ENCODE measurements around the gene FRMD4A.

FRMD4A gene

GRCh38 chr10:13650961-13651360 is 679.8 kb downstream of the FRMD4A start:
- TF ChIP-seq CTCF (IDR thresholded peaks at IDR 0.05; ENCODE audit: low read depth, low read length) = no peak
- no peak for DNase-seq (ENCODE audit: extremely low read depth, low read depth)

- no peak for TF ChIP-seq CTCF (IDR thresholded peaks at IDR 0.05; ENCODE audit: low read depth, low read length)
- DNase-seq (ENCODE audit: extremely low read depth, low read depth) = no peak
Measured at GRCh38 chr10:13649844-13650520, 680.7 kb downstream of the FRMD4A start.

GRCh38 chr10:13648425-13648824 is 682.3 kb downstream of the FRMD4A start:
- no peak for DNase-seq (ENCODE audit: extremely low read depth, low read depth)
- TF ChIP-seq CTCF (IDR thresholded peaks at IDR 0.05; ENCODE audit: low read depth, low read length) = no peak

- no peak for DNase-seq (ENCODE audit: extremely low read depth, low read depth)
- no peak for TF ChIP-seq CTCF (IDR thresholded peaks at IDR 0.05; ENCODE audit: low read depth, low read length)
Measured at GRCh38 chr10:13644866-13645265, 685.9 kb downstream of the FRMD4A start.

- no peak for DNase-seq (ENCODE audit: extremely low read depth, low read depth)
- no peak for TF ChIP-seq CTCF (IDR thresholded peaks at IDR 0.05; ENCODE audit: low read depth, low read length)
Measured at GRCh38 chr10:13643016-13643415, 687.7 kb downstream of the FRMD4A start.

GRCh38 chr10:13642293-13642692 is 688.4 kb downstream of the FRMD4A start:
- no peak for TF ChIP-seq CTCF (IDR thresholded peaks at IDR 0.05; ENCODE audit: low read depth, low read length)
- no peak for DNase-seq (ENCODE audit: extremely low read depth, low read depth)

- no peak for DNase-seq (ENCODE audit: extremely low read depth, low read depth)
- TF ChIP-seq CTCF (IDR thresholded peaks at IDR 0.05; ENCODE audit: low read depth, low read length) = no peak
Measured at GRCh38 chr10:13637894-13638293, 692.8 kb downstream of the FRMD4A start.

Data from AG09319 (cell line).